Lower leg skin (tissue), 3 donors: ENCODE data around the gene BMP8B.

ENCODE experiments used
- CTCF ChIP-seq, 3 donors: fragments of 450-650 bp; IDR thresholded peaks; one replicate each; pipeline ENCODE4 v1.5.1; 2016; ENCODE audit warnings: antibody characterized with exemption in 3 of 3, mild to moderate bottlenecking in 3 of 3, moderate library complexity in 2 of 3
- POLR2A ChIP-seq, 2 donors: fragments of 450-650 bp; IDR thresholded peaks; one replicate each; pipeline ENCODE4 v1.6.1; 2016 to 2017; ENCODE audit warnings: antibody characterized with exemption in 2 of 2, mild to moderate bottlenecking in 1 of 2, moderate library complexity in 1 of 2

- TF ChIP-seq CTCF (IDR thresholded peaks at IDR 0.05) (no peak), POLR2A (IDR thresholded peaks at IDR 0.05) (no peak)
Observed at GRCh38 chr1:39776400-39776713, 12.3 kb downstream of the BMP8B start.
